Right forelimb (tissue), 1 donor: ENCODE results near the gene SMOC2.

Source experiments
- DNase-seq: peaks from one replicate; pipeline ENCODE4 v3.0.0-alpha.2; 2018

SMOC2 gene

DNA sequence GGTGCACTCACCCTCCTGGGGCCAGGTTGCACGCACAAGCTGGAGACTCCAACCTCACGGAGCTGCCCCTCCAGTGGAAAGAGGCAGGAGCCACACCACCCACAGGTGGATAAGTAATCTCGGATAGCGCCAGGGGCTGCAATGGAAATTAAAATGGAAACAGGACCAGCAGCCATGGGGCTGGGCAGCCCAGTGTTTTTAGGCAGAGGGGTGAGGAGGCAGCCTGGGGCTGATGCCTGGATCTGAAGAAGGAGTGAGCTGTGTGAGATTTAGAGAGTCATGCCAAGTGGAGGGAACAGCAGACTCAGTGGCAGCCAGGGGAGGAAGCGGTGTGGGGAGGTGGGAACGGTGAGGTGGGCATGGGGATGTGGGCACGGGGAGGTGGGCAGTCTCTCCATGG lies 275.6 kb downstream of the SMOC2 start:
- peak; percentile 24 for DNase-seq

DNA sequence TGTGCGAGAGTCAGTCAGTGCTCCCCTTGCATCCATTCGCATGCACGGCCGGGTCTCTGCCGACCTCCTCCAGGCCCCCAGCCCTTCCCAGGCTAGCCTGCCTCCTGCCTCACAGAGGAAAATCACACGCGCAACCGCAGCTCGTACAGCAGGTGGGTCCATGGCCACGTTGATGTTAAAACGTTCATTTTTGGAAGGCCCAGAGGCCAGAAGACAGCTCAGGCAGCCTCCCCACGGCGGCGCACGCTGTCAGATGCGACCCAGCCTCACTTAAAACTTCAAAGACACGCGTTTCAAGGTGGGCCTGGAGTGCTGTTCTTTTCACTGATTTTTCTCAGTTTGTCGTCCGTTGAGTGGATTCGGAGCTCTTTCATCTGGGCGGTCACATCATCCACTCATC lies 276.5 kb downstream of the SMOC2 start:
- peak; percentile 15 for DNase-seq
